Liver (tissue), 9 donors: ENCODE measurements around the gene FREM1. TPM values are rescaled to one million over a fixed set of nuclear protein-coding genes. Genes with fewer than 3 reads are reported as not detected.

ENCODE experiments used
- DNase-seq: peaks from one replicate; pipeline ENCODE4 v3.0.0-alpha.2; 2017; ENCODE audit warnings: low spot score
- H3K27ac ChIP-seq, 2 donors: one replicate each; pipeline ENCODE4 v1.7.0; 2013; ENCODE audit warnings: inconsistent platforms in 2 of 2, low read length in 2 of 2, control low read depth in 1 of 2, low read depth in 1 of 2, mild to moderate bottlenecking in 1 of 2
- H3K27me3 ChIP-seq, 4 donors: one replicate each; pipeline versions ENCODE4 v1.6.1 to v1.7.0; 2013; ENCODE audit warnings: low read length in 3 of 4, inconsistent platforms in 1 of 4, mild to moderate bottlenecking in 1 of 4, moderate library complexity in 1 of 4; ENCODE audit not compliant: control insufficient read depth in 4 of 4, insufficient read depth in 4 of 4
- H3K36me3 ChIP-seq, 4 donors: one replicate each; pipeline versions ENCODE4 v1.6.1 to v1.7.0; 2013; ENCODE audit warnings: low read length in 3 of 4, mild to moderate bottlenecking in 3 of 4, low read depth in 1 of 4, moderate library complexity in 1 of 4; ENCODE audit not compliant: control insufficient read depth in 4 of 4, insufficient read depth in 3 of 4
- H3K4me1 ChIP-seq, 4 donors: one replicate each; pipeline versions ENCODE4 v1.6.1 to v1.7.0; 2013; ENCODE audit warnings: low read length in 3 of 4, mild to moderate bottlenecking in 3 of 4, moderate library complexity in 1 of 4; ENCODE audit not compliant: control insufficient read depth in 4 of 4, insufficient read depth in 4 of 4
- H3K4me3 ChIP-seq, 3 donors: one replicate each; pipeline versions ENCODE4 v1.6.1 to v1.7.0; 2013; ENCODE audit warnings: low read length in 3 of 3, control low read depth in 1 of 3, low read depth in 1 of 3, mild to moderate bottlenecking in 1 of 3
- H3K9ac ChIP-seq, 2 donors: one replicate each; pipeline ENCODE4 v1.7.0; 2013; ENCODE audit warnings: low read length in 2 of 2, mild to moderate bottlenecking in 2 of 2, moderate library complexity in 2 of 2, control low read depth in 1 of 2, low read depth in 1 of 2
- H3K9me3 ChIP-seq, 4 donors: one replicate each; pipeline versions ENCODE4 v1.6.1 to v1.7.0; 2013; ENCODE audit warnings: low read length in 3 of 4; ENCODE audit not compliant: control insufficient read depth in 4 of 4
- ATF3 ChIP-seq: IDR thresholded peaks from 2 replicates; pipeline ENCODE4 v1.6.1; 2016; ENCODE audit warnings: antibody characterized with exemption
- EGR1 ChIP-seq, 2 donors: IDR thresholded peaks; 2 replicates each; pipeline ENCODE4 v1.6.1; 2016 to 2018; ENCODE audit warnings: antibody characterized with exemption in 2 of 2, low read depth in 2 of 2
- FOXA1 ChIP-seq: IDR thresholded peaks from 2 replicates; pipeline ENCODE4 v1.6.1; 2016; ENCODE audit warnings: antibody characterized with exemption
- FOXA2 ChIP-seq: IDR thresholded peaks from 2 replicates; pipeline ENCODE4 v1.6.1; 2016; ENCODE audit warnings: antibody characterized with exemption
- GABPA ChIP-seq, 2 donors: IDR thresholded peaks in 1 of 2; conservative IDR thresholded peaks in 1 of 2; 2 replicates each; pipeline ENCODE4 v1.6.1; 2016; ENCODE audit warnings: antibody characterized with exemption in 2 of 2, mild to moderate bottlenecking in 1 of 2, moderate library complexity in 1 of 2
- HNF4A ChIP-seq, 2 donors: conservative IDR thresholded peaks; 2 replicates each; pipeline ENCODE4 v1.6.1; 2016; ENCODE audit warnings: antibody characterized with exemption in 2 of 2, mild to moderate bottlenecking in 2 of 2
- HNF4G ChIP-seq: IDR thresholded peaks from 2 replicates; pipeline ENCODE4 v1.6.1; 2016; ENCODE audit warnings: antibody characterized with exemption
- JUND ChIP-seq, 2 donors: IDR thresholded peaks; 2 replicates each; pipeline ENCODE4 v1.6.1; 2016; ENCODE audit warnings: antibody characterized with exemption in 2 of 2
- NR2F2 ChIP-seq: IDR thresholded peaks from 2 replicates; pipeline ENCODE4 v1.6.1; 2016; ENCODE audit warnings: antibody characterized with exemption
- RAD21 ChIP-seq, 2 donors: IDR thresholded peaks; 2 replicates each; pipeline ENCODE4 v1.6.1; 2016; ENCODE audit warnings: antibody characterized with exemption in 2 of 2, mild to moderate bottlenecking in 2 of 2
- RXRA ChIP-seq, 2 donors: IDR thresholded peaks; 2 replicates each; pipeline ENCODE4 v1.6.1; 2017 to 2018; ENCODE audit warnings: antibody characterized with exemption in 2 of 2, mild to moderate bottlenecking in 1 of 2
- SP1 ChIP-seq: IDR thresholded peaks from 2 replicates; pipeline ENCODE4 v1.6.1; 2018; ENCODE audit warnings: antibody characterized with exemption, mild to moderate bottlenecking
- TAF1 ChIP-seq: conservative IDR thresholded peaks from 2 replicates; pipeline ENCODE4 v1.6.1; 2016; ENCODE audit warnings: antibody characterized with exemption, mild to moderate bottlenecking
- YY1 ChIP-seq: IDR thresholded peaks from 2 replicates; pipeline ENCODE4 v1.6.1; 2016; ENCODE audit warnings: antibody characterized with exemption, mild to moderate bottlenecking
- WGBS: extraction: QIAGEN DNeasy Blood & Tissue Kit; methylation state at CpG from one replicate; pipeline ENCODE4 v1.1.7; 2013; 5-methylcytosine and 5-hydroxymethylcytosine counted together
- polyA plus RNA-seq, 2 donors: library from polyadenylated mRNA; stranded (reverse) in 1 of 2; unstranded in 1 of 2; fragments of 200-250 nt in 1 of 2; fragments of >200 nt in 1 of 2; fragmentation: Nextera tagmentation in 1 of 2; extraction: Ambion mirVana in 1 of 2; gene quantifications; one replicate each; pipeline versions ENCODE4 v1.2.1 to v1.2.3, GENCODE V29; 2013 to 2015
- total RNA-seq, 2 donors: library from RNA; depleted of rRNA; stranded (reverse); fragments of >200 nt; gene quantifications; one replicate each; pipeline ENCODE4 v1.2.3, GENCODE V29; 2014
- TF ChIP-seq, protein P1 (sequence below): IDR thresholded peaks from 2 replicates; pipeline ENCODE4 v1.6.1; 2016; ENCODE audit warnings: antibody characterized with exemption, mild to moderate bottlenecking
- TF ChIP-seq, protein P2 (sequence below): IDR thresholded peaks from 2 replicates; pipeline ENCODE4 v1.6.1; 2016; ENCODE audit warnings: antibody characterized with exemption
- TF ChIP-seq, protein P3 (sequence below): fragments of 150-350 bp; IDR thresholded peaks from 2 replicates; pipeline ENCODE4 v1.5.1; 2017; ENCODE audit warnings: improper control_type of control experiment, low read depth, low read length; ENCODE audit not compliant: missing input control
- TF ChIP-seq, protein P4 (sequence below): IDR thresholded peaks from 2 replicates; pipeline ENCODE4 v1.6.1; 2016; ENCODE audit warnings: antibody characterized with exemption
- donor health status: healthy.
- donor health status: healthy.
- donor health status: healthy.
- donor health status: healthy.
- donor health status: healthy.

Gene FREM1
- total and polyA plus RNA-seq, 4 donors, result 0.39 to 4.7 (median 1.1) TPM

GRCh38 chr9:14730461-14730898, 179.7 kb downstream of the FREM1 start:
- H3K4me3 ChIP-seq, result no peak overlapping the region

More at GRCh38 chr9:14730461-14730898, 179.7 kb downstream of the FREM1 start:
- H3K27ac ChIP-seq, result no peak overlapping the region
- H3K27me3 ChIP-seq, result no peaks in the 10 kb centered on the region
- DNase-seq, result no peak
- no peaks in the 10 kb centered on the region for H3K36me3 ChIP-seq
- no peaks in the 10 kb centered on the region for H3K9me3 ChIP-seq
- peaks cover 0 to 1% (median 0%) of the 10 kb centered on the region in 4 donors for H3K4me1 ChIP-seq
- H3K9ac ChIP-seq, result no peak overlapping the region
- TF ChIP-seq EGR1 (IDR thresholded peaks at IDR 0.05; ENCODE audit: low read depth in 2 of 2) (no peak), RAD21 (IDR thresholded peaks at IDR 0.05) (no peak), GABPA (IDR thresholded peaks at IDR 0.05 in 1 of 2, conservative IDR thresholded peaks at IDR 0.05 in 1 of 2) (no peak), TAF1 (no peak), HNF4A (conservative IDR thresholded peaks at IDR 0.05) (no peak), RXRA (IDR thresholded peaks at IDR 0.05) (no peak), NR2F2 (no peak), FOXA2 (no peak), JUND (IDR thresholded peaks at IDR 0.05) (no peak), FOXA1 (no peak), YY1 (no peak), ATF3 (no peak), HNF4G (no peak), SP1 (no peak)
- TF ChIP-seq, protein P1, sequence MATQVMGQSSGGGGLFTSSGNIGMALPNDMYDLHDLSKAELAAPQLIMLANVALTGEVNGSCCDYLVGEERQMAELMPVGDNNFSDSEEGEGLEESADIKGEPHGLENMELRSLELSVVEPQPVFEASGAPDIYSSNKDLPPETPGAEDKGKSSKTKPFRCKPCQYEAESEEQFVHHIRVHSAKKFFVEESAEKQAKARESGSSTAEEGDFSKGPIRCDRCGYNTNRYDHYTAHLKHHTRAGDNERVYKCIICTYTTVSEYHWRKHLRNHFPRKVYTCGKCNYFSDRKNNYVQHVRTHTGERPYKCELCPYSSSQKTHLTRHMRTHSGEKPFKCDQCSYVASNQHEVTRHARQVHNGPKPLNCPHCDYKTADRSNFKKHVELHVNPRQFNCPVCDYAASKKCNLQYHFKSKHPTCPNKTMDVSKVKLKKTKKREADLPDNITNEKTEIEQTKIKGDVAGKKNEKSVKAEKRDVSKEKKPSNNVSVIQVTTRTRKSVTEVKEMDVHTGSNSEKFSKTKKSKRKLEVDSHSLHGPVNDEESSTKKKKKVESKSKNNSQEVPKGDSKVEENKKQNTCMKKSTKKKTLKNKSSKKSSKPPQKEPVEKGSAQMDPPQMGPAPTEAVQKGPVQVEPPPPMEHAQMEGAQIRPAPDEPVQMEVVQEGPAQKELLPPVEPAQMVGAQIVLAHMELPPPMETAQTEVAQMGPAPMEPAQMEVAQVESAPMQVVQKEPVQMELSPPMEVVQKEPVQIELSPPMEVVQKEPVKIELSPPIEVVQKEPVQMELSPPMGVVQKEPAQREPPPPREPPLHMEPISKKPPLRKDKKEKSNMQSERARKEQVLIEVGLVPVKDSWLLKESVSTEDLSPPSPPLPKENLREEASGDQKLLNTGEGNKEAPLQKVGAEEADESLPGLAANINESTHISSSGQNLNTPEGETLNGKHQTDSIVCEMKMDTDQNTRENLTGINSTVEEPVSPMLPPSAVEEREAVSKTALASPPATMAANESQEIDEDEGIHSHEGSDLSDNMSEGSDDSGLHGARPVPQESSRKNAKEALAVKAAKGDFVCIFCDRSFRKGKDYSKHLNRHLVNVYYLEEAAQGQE, result no peak
- TF ChIP-seq, protein P2, sequence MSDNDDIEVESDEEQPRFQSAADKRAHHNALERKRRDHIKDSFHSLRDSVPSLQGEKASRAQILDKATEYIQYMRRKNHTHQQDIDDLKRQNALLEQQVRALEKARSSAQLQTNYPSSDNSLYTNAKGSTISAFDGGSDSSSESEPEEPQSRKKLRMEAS, result no peak
- TF ChIP-seq, protein P3, sequence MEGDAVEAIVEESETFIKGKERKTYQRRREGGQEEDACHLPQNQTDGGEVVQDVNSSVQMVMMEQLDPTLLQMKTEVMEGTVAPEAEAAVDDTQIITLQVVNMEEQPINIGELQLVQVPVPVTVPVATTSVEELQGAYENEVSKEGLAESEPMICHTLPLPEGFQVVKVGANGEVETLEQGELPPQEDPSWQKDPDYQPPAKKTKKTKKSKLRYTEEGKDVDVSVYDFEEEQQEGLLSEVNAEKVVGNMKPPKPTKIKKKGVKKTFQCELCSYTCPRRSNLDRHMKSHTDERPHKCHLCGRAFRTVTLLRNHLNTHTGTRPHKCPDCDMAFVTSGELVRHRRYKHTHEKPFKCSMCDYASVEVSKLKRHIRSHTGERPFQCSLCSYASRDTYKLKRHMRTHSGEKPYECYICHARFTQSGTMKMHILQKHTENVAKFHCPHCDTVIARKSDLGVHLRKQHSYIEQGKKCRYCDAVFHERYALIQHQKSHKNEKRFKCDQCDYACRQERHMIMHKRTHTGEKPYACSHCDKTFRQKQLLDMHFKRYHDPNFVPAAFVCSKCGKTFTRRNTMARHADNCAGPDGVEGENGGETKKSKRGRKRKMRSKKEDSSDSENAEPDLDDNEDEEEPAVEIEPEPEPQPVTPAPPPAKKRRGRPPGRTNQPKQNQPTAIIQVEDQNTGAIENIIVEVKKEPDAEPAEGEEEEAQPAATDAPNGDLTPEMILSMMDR, result no peak
- TF ChIP-seq, protein P4, sequence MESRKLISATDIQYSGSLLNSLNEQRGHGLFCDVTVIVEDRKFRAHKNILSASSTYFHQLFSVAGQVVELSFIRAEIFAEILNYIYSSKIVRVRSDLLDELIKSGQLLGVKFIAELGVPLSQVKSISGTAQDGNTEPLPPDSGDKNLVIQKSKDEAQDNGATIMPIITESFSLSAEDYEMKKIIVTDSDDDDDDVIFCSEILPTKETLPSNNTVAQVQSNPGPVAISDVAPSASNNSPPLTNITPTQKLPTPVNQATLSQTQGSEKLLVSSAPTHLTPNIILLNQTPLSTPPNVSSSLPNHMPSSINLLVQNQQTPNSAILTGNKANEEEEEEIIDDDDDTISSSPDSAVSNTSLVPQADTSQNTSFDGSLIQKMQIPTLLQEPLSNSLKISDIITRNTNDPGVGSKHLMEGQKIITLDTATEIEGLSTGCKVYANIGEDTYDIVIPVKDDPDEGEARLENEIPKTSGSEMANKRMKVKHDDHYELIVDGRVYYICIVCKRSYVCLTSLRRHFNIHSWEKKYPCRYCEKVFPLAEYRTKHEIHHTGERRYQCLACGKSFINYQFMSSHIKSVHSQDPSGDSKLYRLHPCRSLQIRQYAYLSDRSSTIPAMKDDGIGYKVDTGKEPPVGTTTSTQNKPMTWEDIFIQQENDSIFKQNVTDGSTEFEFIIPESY, result no peak
- WGBS, result 93% methylated on average over 2 of the region's 2 CpGs
